LNCaP clone FGC (cell line): ENCODE results near the gene GLB1L.

Experiments used
- DNase-seq: peaks from one replicate; pipeline ENCODE4 v3.0.0-alpha.2; 2011; ENCODE audit warnings: low read depth
- H3K4me3 ChIP-seq: 2 replicates; pipeline ENCODE4 v1.5.1; 2011; ENCODE audit warnings: mild to moderate bottlenecking, low read depth, low read length, control low read depth
- TF ChIP-seq, protein P1 (sequence below): IDR thresholded peaks from 2 replicates; pipeline ENCODE4 v1.5.1; 2012; ENCODE audit warnings: mild to moderate bottlenecking; ENCODE audit not compliant: control insufficient read depth, insufficient read depth; ENCODE audit errors: extremely low read depth

GLB1L gene

DNA sequence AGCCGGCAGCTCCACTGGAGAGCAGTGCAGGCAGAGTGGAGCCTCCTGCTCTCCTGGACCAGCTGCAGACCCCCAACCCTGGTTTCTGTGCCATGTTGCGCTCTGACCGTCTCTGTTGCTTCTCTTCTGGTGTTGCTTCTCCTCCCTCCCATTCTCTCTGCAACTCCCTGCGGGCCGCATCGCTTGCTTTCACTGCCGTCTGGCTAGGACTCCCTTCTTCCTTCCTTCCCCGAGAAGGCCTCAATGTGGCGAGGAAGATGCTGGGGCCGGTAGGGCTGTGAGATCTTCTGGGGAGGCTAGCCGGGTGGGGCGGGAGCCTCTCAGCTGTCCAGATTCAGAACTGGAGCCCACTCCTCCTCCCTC lies 40.1 kb upstream of the GLB1L start:
- H3K4me3 ChIP-seq: no peak overlapping the region
- no peak for DNase-seq
- TF ChIP-seq, protein P1, sequence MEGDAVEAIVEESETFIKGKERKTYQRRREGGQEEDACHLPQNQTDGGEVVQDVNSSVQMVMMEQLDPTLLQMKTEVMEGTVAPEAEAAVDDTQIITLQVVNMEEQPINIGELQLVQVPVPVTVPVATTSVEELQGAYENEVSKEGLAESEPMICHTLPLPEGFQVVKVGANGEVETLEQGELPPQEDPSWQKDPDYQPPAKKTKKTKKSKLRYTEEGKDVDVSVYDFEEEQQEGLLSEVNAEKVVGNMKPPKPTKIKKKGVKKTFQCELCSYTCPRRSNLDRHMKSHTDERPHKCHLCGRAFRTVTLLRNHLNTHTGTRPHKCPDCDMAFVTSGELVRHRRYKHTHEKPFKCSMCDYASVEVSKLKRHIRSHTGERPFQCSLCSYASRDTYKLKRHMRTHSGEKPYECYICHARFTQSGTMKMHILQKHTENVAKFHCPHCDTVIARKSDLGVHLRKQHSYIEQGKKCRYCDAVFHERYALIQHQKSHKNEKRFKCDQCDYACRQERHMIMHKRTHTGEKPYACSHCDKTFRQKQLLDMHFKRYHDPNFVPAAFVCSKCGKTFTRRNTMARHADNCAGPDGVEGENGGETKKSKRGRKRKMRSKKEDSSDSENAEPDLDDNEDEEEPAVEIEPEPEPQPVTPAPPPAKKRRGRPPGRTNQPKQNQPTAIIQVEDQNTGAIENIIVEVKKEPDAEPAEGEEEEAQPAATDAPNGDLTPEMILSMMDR: no peak

GRCh38 chr2:219284501-219285372 lies 39.5 kb upstream of the GLB1L start:
- DNase-seq: no peak
- TF ChIP-seq, protein P1: no peak
- H3K4me3 ChIP-seq: no peak overlapping the region

GRCh38 chr2:219282943-219283581 lies 37.8 kb upstream of the GLB1L start:
- TF ChIP-seq, protein P1: no peak
- H3K4me3 ChIP-seq: no peak overlapping the region
- DNase-seq: no peak

DNA sequence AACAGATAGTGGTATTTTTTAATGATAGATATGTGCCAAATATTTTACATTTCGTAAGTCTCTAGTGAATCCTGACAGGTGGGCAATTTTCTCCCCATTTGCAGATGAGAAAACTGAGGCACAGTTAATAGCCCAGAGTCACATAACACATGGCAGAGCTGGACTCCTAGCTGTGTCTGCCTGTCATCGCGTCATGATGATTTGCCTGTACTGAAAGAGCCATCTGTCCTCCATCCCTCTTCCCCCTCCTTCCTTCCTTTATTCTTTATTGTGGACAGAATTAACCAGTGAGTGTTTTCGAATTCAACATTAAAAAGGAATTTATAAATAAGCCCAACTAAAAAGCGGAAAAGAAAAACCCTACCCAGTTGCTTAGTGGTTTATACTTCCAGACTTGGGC lies 37.1 kb upstream of the GLB1L start:
- TF ChIP-seq, protein P1: no peak
- DNase-seq: no peak
- no peak overlapping the region for H3K4me3 ChIP-seq

DNA sequence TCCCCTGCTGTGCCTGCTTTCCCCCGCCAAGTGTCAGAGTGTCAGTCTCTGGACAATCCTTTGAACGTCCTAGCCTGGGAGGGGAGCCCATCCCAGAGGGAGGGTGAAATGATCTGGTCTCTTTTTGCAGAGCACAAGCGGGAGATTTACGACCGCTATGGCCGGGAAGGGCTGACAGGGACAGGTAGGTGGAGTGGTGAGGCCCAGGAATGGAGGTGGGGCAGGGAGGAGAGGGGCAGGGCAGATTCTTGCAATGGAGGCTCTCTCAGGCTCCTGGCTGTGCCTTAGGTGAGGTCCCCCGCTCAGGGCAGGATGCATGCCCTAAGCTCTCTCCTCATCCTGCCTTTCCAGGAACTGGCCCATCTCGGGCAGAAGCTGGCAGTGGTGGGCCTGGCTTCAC lies 36.3 kb upstream of the GLB1L start:
- no peak for DNase-seq
- H3K4me3 ChIP-seq: no peak overlapping the region
- TF ChIP-seq, protein P1: no peak

GRCh38 chr2:219280651-219281050 lies 35.4 kb upstream of the GLB1L start:
- TF ChIP-seq, protein P1: no peak
- H3K4me3 ChIP-seq: no peak overlapping the region; the same call in 1 of the 2 replicates

More at GRCh38 chr2:219280651-219281050, 35.4 kb upstream of the GLB1L start:
- DNase-seq: no peak
